MM.1S (cell line): ENCODE results near the gene PCDH11X.
"Not testable (repeated sequence)": the region's sequence is repeated elsewhere in the genome, so short reads cannot be mapped to it uniquely, and the experiment has no call there.

Experiments used
- DNase-seq: peaks from one replicate; pipeline ENCODE4 v3.0.0-alpha.2; 2015
- H2AFZ ChIP-seq: fragments of 300-600 bp; sonication (generic); 2 replicates; pipeline ENCODE4 v1.6.0; 2016; ENCODE audit warnings: antibody characterized with exemption, low read length
- H3F3A ChIP-seq: fragments of 300-600 bp; sonication (generic); 2 replicates; pipeline ENCODE4 v1.6.1; 2016; ENCODE audit warnings: mild to moderate bottlenecking, antibody characterized with exemption, low read length, moderate library complexity, mixed read lengths; ENCODE audit not compliant: insufficient read depth
- H3K27ac ChIP-seq: fragments of 300-600 bp; sonication (generic); 2 replicates; pipeline ENCODE4 v1.5.1; 2016; ENCODE audit warnings: mild to moderate bottlenecking, low read length
- H3K27me3 ChIP-seq: fragments of 300-600 bp; sonication (generic); replicated peaks from 2 replicates; pipeline ENCODE4 v1.6.0; 2016; ENCODE audit warnings: low read length; ENCODE audit not compliant: insufficient read depth
- H3K36me3 ChIP-seq: fragments of 300-600 bp; sonication (generic); replicated peaks from 2 replicates; pipeline ENCODE4 v1.6.1; 2016; ENCODE audit warnings: mild to moderate bottlenecking, low read length, mixed read lengths; ENCODE audit not compliant: insufficient read depth
- H3K4me1 ChIP-seq: fragments of 300-600 bp; sonication (generic); 2 replicates; pipeline ENCODE4 v1.6.1; 2016; ENCODE audit warnings: low read length, mixed read lengths
- H3K4me2 ChIP-seq: fragments of 300-600 bp; sonication (generic); 2 replicates; pipeline ENCODE4 v1.6.0; 2016; ENCODE audit warnings: low read depth, low read length
- H3K4me3 ChIP-seq: fragments of 300-600 bp; sonication (generic); 2 replicates; pipeline ENCODE4 v1.5.1; 2016; ENCODE audit warnings: low read length, mixed read lengths
- H3K79me2 ChIP-seq: fragments of 300-600 bp; sonication (generic); 2 replicates; pipeline ENCODE4 v1.6.1; 2016; ENCODE audit warnings: mixed run types, low read length, mixed read lengths
- H3K9ac ChIP-seq: fragments of 300-600 bp; sonication (generic); 2 replicates; pipeline ENCODE4 v1.6.1; 2016; ENCODE audit warnings: low read length, mixed read lengths
- H3K9me2 ChIP-seq: fragments of 300-600 bp; sonication (generic); replicated peaks from 2 replicates; pipeline ENCODE4 v1.6.1; 2016; ENCODE audit warnings: mild to moderate bottlenecking, low read length, mixed read lengths; ENCODE audit not compliant: insufficient read depth
- H3K9me3 ChIP-seq: fragments of 300-600 bp; sonication (generic); replicated peaks from 2 replicates; pipeline ENCODE4 v1.6.1; 2016; ENCODE audit warnings: mild to moderate bottlenecking, low read length, mixed read lengths; ENCODE audit not compliant: insufficient read depth
- H4K20me1 ChIP-seq: fragments of 300-600 bp; sonication (generic); 2 replicates; pipeline ENCODE4 v1.6.1; 2016; ENCODE audit warnings: mild to moderate bottlenecking, low read length, moderate library complexity, mixed read lengths; ENCODE audit not compliant: insufficient read depth
- TF ChIP-seq, protein P1 (sequence below): fragments of 300-600 bp; sonication (generic); IDR thresholded peaks from 2 replicates; pipeline ENCODE4 v1.5.1; 2016; ENCODE audit warnings: antibody characterized with exemption, low read length, mixed read lengths

Gene PCDH11X, protein sequence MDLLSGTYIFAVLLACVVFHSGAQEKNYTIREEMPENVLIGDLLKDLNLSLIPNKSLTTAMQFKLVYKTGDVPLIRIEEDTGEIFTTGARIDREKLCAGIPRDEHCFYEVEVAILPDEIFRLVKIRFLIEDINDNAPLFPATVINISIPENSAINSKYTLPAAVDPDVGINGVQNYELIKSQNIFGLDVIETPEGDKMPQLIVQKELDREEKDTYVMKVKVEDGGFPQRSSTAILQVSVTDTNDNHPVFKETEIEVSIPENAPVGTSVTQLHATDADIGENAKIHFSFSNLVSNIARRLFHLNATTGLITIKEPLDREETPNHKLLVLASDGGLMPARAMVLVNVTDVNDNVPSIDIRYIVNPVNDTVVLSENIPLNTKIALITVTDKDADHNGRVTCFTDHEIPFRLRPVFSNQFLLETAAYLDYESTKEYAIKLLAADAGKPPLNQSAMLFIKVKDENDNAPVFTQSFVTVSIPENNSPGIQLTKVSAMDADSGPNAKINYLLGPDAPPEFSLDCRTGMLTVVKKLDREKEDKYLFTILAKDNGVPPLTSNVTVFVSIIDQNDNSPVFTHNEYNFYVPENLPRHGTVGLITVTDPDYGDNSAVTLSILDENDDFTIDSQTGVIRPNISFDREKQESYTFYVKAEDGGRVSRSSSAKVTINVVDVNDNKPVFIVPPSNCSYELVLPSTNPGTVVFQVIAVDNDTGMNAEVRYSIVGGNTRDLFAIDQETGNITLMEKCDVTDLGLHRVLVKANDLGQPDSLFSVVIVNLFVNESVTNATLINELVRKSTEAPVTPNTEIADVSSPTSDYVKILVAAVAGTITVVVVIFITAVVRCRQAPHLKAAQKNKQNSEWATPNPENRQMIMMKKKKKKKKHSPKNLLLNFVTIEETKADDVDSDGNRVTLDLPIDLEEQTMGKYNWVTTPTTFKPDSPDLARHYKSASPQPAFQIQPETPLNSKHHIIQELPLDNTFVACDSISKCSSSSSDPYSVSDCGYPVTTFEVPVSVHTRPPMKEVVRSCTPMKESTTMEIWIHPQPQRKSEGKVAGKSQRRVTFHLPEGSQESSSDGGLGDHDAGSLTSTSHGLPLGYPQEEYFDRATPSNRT (N-terminal part only)

DNA sequence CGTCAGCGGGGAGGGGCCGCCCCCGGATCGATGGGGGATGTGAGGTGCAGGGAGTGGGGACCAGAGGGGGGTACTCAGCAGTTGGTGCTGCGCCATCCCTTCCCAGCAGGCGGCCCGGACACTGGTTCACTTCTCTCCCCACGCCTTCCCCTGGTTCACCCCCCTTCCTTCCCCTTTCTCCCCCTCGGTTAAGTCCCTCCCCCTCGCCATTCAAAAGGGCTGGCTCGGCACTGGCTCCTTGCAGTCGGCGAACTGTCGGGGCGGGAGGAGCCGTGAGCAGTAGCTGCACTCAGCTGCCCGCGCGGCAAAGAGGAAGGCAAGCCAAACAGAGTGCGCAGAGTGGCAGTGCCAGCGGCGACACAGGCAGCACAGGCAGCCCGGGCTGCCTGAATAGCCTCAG, at the start of gene PCDH11X:
Gene PCDH11X, plus strand, starts transcription at position 241 of the 400 bp plus-strand sequence. CDS start 56,130 bp downstream, outside the sequence.
- peak; percentile 47 for DNase-seq
- not testable (repeated sequence) for H3K4me3 ChIP-seq
- peak within 1 kb of the TSS; percentile 15; the same call in 1 of the 2 replicates for H3K4me2 ChIP-seq

DNA sequence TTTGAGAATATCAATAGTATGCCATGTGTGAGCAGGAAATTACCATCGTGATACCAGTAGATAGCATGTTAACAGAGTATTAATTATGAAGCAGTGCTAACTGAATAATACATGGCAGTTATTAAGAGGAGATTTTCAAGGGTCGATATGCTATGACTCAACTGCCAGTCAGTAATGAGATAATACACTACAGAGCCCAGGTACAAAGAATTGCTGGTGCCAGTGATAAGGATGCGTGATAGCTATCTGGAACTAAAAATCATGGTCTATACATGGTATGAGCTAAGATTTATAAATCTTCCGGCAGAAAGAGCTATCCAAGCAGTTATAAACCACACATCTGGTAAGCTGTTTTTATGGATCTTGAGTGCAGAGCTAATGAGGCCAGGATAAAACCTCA, 31.7 kb upstream of the PCDH11X start:
- not testable (repeated sequence) for H3K27ac ChIP-seq, H3K4me1 ChIP-seq, H3K79me2 ChIP-seq, H3K4me2 ChIP-seq, H3K4me3 ChIP-seq, H3K9ac ChIP-seq, H3F3A ChIP-seq, H3K9me3 ChIP-seq, DNase-seq, H4K20me1 ChIP-seq, H3K36me3 ChIP-seq, H2AFZ ChIP-seq, H3K9me2 ChIP-seq, H3K27me3 ChIP-seq

More for the DNA sequence above, at the start of gene PCDH11X:
- not testable (repeated sequence) for H3K36me3 ChIP-seq, H3K4me1 ChIP-seq, H3K27me3 ChIP-seq, H3F3A ChIP-seq, H3K9me3 ChIP-seq, H2AFZ ChIP-seq, H4K20me1 ChIP-seq, H3K79me2 ChIP-seq, H3K9ac ChIP-seq, H3K9me2 ChIP-seq, H3K27ac ChIP-seq

DNA sequence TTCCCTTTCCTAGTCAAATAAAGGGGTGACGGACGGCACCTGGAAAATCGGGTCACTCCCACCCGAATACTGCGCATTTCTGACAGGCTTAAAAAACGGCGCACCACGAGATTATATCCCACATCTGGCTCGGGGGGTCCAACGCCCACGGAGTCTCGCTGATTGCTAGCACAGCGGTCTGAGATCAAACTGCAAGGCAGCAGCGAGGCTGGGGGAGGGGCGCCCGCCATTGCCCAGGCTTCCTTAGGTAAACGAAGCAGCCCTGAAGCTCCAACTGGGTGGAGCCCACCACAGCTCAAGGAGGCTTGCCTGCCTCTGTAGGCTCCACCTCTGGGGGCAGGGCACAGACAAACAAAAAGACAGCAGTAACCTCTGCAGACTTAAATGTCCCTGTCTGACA, 26.2 kb upstream of the PCDH11X start:
- not testable (repeated sequence) for H3K27ac ChIP-seq, H3K4me3 ChIP-seq, H4K20me1 ChIP-seq, H3K9me2 ChIP-seq, DNase-seq, H3F3A ChIP-seq, H3K9ac ChIP-seq, H3K9me3 ChIP-seq, H3K79me2 ChIP-seq, H3K36me3 ChIP-seq, H3K4me2 ChIP-seq, H3K27me3 ChIP-seq, H2AFZ ChIP-seq, H3K4me1 ChIP-seq

DNA sequence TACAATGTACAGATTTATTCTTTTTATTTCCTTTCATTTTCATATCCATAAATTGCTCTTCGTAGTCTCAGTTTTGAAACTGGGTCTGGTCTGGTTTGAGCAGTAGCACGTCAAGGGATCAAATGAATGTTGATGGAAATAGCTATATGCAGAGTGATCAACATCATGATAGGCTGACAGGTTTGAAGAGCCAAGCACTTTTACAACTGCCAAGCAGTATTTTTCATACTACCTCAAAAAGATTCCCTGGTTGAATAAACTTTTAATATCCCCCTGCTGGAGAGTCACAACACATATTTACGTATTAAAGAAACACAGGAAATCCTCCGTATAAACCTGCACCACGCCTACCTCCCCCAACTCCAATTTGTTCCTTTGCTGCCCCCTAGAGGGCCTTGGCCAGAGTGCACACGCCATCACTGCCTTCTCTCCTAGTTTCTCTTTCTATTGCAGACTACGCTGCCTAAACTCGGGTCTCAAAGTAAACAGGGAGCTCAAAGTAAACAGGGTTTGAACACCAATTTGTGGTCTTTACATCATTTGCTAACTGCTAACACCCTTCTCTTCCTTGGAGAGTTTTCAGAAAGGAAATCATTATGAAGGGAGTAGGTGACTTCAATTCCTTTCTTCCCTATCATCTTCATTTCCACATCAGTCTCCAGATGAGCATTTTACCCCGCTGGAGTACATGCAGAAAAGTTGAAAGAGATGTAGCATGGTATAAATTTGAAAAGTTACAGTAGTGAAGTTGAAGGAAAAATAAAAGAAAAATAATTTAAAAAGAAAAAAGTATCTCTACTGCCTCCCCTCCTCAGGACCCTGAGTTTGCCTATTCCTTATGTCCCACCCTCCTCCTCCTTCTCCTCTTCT, 8.3 kb upstream of the PCDH11X start:
- peak overlapping the region; percentile 32 for H3K4me2 ChIP-seq
- not testable (repeated sequence) for H3K27ac ChIP-seq, H3K27me3 ChIP-seq, H3K9me2 ChIP-seq, H3K4me1 ChIP-seq, H3K79me2 ChIP-seq, H3K9ac ChIP-seq, H3F3A ChIP-seq, H3K9me3 ChIP-seq, H3K36me3 ChIP-seq, H4K20me1 ChIP-seq
- peak overlapping the region; percentile 48; the same call in 1 of the 2 replicates for H2AFZ ChIP-seq
- H3K4me3 ChIP-seq = peak overlapping the region; percentile 25; the same call in 1 of the 2 replicates
- peak; percentile 36 for DNase-seq
- TF ChIP-seq, protein P1, sequence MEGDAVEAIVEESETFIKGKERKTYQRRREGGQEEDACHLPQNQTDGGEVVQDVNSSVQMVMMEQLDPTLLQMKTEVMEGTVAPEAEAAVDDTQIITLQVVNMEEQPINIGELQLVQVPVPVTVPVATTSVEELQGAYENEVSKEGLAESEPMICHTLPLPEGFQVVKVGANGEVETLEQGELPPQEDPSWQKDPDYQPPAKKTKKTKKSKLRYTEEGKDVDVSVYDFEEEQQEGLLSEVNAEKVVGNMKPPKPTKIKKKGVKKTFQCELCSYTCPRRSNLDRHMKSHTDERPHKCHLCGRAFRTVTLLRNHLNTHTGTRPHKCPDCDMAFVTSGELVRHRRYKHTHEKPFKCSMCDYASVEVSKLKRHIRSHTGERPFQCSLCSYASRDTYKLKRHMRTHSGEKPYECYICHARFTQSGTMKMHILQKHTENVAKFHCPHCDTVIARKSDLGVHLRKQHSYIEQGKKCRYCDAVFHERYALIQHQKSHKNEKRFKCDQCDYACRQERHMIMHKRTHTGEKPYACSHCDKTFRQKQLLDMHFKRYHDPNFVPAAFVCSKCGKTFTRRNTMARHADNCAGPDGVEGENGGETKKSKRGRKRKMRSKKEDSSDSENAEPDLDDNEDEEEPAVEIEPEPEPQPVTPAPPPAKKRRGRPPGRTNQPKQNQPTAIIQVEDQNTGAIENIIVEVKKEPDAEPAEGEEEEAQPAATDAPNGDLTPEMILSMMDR = peak; percentile 19

DNA sequence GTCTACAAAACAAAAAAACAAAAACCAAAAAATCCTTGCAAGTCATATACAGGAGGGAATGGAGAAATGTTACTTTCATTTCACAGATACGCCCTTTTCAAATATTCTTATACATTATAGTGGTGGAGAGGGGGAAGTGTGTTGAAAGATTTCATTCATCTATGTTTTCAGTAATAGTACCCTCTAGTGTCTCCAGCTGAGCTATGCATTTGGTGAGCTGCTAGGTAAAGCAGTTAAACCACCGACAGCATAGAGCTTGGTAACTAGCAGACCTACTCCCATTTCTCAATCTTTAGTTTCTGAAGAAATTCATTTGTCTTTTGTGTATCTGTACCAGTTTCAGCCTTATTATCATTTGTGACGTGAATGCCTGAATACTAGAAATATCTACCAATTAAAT, 5.2 kb upstream of the PCDH11X start:
- H4K20me1 ChIP-seq, H3K4me3 ChIP-seq: not testable (repeated sequence)

DNA sequence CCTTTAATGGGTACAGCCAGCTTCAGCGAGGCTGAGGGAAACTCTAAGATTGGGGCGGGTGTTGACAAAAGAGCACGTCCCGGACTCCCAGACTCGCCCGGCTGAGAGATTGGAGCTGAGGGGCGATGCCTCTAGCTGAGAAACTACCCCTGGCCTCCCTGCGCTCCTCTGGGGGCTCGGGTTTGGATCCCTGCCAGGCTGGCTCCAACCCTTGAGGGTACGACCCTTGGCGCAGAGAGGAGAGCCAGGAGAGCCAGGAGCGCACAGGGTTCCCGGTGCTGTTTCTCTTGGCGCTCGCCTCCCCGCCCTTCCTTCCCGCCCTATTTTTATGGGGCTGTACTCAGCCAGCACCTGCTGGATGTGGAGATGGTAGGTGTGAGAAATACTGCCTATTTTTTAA, 833 bp downstream of the PCDH11X start:
- H4K20me1 ChIP-seq, H3K4me3 ChIP-seq, H3F3A ChIP-seq, H3K4me1 ChIP-seq, H3K9me3 ChIP-seq, H3K36me3 ChIP-seq, H3K79me2 ChIP-seq, DNase-seq, H3K9ac ChIP-seq, H2AFZ ChIP-seq, H3K27me3 ChIP-seq, H3K27ac ChIP-seq, H3K9me2 ChIP-seq: not testable (repeated sequence)
- peak overlapping the region; percentile 15; the same call in 1 of the 2 replicates for H3K4me2 ChIP-seq

More for the DNA sequence above, 5.2 kb upstream of the PCDH11X start:
- H3K36me3 ChIP-seq, H3F3A ChIP-seq, H3K9me3 ChIP-seq, H3K9me2 ChIP-seq, H3K4me2 ChIP-seq, H3K4me1 ChIP-seq, H3K9ac ChIP-seq, H3K27me3 ChIP-seq, DNase-seq, H2AFZ ChIP-seq, H3K27ac ChIP-seq, H3K79me2 ChIP-seq: not testable (repeated sequence)
